ENCODE results near the gene ANKRD44.

ANKRD44 gene

DNA sequence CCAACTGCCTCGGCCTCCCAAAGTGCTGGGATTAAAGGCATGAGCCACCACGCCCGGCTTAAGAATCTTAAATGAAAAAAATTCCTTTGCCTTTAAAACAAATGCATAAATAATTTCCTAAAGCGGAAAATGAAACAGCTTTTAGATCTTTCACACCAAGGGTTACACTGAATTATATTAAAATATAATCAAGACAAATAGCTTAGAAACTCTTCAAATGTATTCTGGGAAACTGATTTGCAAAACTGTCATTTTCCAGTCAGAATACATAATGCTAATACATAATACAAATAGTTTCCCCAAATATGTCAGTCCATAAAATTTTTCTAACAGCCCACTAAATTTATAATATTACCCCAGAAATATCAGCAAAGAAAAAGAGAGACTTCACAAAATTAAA lies 315.8 kb downstream of the ANKRD44 start:
- no peak for DNase-seq (ENCODE audit: low read depth, low spot score)
- TF ChIP-seq, protein P1, sequence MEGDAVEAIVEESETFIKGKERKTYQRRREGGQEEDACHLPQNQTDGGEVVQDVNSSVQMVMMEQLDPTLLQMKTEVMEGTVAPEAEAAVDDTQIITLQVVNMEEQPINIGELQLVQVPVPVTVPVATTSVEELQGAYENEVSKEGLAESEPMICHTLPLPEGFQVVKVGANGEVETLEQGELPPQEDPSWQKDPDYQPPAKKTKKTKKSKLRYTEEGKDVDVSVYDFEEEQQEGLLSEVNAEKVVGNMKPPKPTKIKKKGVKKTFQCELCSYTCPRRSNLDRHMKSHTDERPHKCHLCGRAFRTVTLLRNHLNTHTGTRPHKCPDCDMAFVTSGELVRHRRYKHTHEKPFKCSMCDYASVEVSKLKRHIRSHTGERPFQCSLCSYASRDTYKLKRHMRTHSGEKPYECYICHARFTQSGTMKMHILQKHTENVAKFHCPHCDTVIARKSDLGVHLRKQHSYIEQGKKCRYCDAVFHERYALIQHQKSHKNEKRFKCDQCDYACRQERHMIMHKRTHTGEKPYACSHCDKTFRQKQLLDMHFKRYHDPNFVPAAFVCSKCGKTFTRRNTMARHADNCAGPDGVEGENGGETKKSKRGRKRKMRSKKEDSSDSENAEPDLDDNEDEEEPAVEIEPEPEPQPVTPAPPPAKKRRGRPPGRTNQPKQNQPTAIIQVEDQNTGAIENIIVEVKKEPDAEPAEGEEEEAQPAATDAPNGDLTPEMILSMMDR (IDR thresholded peaks at IDR 0.05; ENCODE audit: insufficient read depth, low read length, missing control alignments): no peak
- H3K4me3 ChIP-seq (ENCODE audit: low read depth, low read length): no peak overlapping the region
- CTCF ChIA-PET: interaction anchor here (1.1 kb wide), 1 partner anchor 17 kb away, joined by 5 read pairs; no protein-coding TSS in a partner anchor
- POLR2A ChIA-PET: no interaction called here

- H3K4me3 ChIP-seq (ENCODE audit: low read depth, low read length): no peak overlapping the region
- ChIA-PET CTCF (no interaction called here), POLR2A (no interaction called here)
- TF ChIP-seq, protein P1 (IDR thresholded peaks at IDR 0.05; ENCODE audit: insufficient read depth, low read length, missing control alignments): no peak
- no peak for DNase-seq (ENCODE audit: low read depth, low spot score)
Observed at GRCh38 chr2:196993617-196994016, 317.0 kb downstream of the ANKRD44 start.

DNA sequence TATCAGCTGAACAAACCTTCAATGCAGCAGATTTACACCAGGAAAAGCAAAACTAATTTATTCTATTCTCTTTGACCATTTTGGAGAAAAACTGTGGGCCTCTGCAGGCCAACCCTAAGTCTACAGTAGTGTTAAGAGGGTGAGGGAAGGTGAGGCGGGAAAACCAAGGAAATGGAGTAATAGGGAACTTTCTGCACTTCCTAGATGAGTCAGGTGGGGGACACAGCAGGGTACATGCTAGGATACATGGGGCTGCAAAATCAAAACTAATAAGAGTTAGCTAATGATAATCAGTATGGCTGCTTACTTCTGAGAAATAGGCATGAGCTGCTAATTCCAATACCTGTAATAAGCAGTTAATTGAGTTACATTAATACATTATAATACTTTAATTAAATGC lies 318.1 kb downstream of the ANKRD44 start:
- TF ChIP-seq, protein P1 (IDR thresholded peaks at IDR 0.05; ENCODE audit: insufficient read depth, low read length, missing control alignments): no peak
- ChIA-PET POLR2A (no interaction called here), CTCF (interaction anchor here (0.7 to 1.5 kb wide), 2 partner anchors 17 to 19 kb away, joined by 3 to 5 read pairs; no protein-coding TSS in a partner anchor)
- no peak for DNase-seq (ENCODE audit: low read depth, low spot score)
- H3K4me3 ChIP-seq (ENCODE audit: low read depth, low read length): no peak overlapping the region

GRCh38 chr2:196990788-196991461 lies 319.7 kb downstream of the ANKRD44 start:
- H3K4me3 ChIP-seq (ENCODE audit: low read depth, low read length): no peak overlapping the region
- ChIA-PET POLR2A (no interaction called here), CTCF (interaction anchor here (0.7 kb wide), 1 partner anchor 22 kb away, joined by 3 read pairs; no protein-coding TSS in a partner anchor)
- TF ChIP-seq, protein P1 (IDR thresholded peaks at IDR 0.05; ENCODE audit: insufficient read depth, low read length, missing control alignments): no peak
- no peak for DNase-seq (ENCODE audit: low read depth, low spot score)

DNA sequence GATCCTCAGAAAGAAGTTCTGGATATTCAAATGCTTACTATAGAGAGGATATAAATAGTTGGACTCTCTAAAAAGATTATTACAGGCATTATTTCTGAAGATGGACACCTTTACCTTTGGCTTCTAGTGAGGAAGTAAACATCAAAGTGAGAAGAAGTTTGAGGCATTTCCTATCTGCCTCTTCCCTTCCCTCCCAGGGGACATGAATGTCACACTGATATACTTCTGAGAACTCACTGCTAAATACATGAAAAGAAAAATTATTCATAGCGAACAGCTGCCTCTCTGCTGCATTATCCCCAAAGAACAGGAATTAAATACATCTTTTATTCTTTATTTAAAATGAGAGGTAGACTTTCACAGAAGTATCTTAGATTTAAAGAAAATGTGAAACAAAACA lies 320.5 kb downstream of the ANKRD44 start:
- ChIA-PET CTCF (interaction anchor here (0.7 kb wide), 1 partner anchor 23 kb away, joined by 3 read pairs; no protein-coding TSS in a partner anchor), POLR2A (no interaction called here)
- DNase-seq (ENCODE audit: low read depth, low spot score): no peak
- H3K4me3 ChIP-seq (ENCODE audit: low read depth, low read length): no peak overlapping the region
- TF ChIP-seq, protein P1 (IDR thresholded peaks at IDR 0.05; ENCODE audit: insufficient read depth, low read length, missing control alignments): no peak

GRCh38 chr2:196989496-196989895 lies 321.1 kb downstream of the ANKRD44 start:
- no peak for DNase-seq (ENCODE audit: low read depth, low spot score)
- ChIA-PET CTCF (interaction anchor here (1.2 kb wide), 1 partner anchor 10 kb away, joined by 3 read pairs; no protein-coding TSS in a partner anchor), POLR2A (no interaction called here)
- H3K4me3 ChIP-seq (ENCODE audit: low read depth, low read length): no peak overlapping the region
- TF ChIP-seq, protein P1 (IDR thresholded peaks at IDR 0.05; ENCODE audit: insufficient read depth, low read length, missing control alignments): no peak

Measured in AG04449 (cell line).